SK-N-SH (cell line): ENCODE results near the gene TEAD3. TPM values are rescaled to one million over a fixed set of nuclear protein-coding genes. Genes with fewer than 3 reads are reported as not detected.

Experiments used
- CTCF ChIA-PET: fragments of 300-600, 350-600 bp; formaldehyde crosslinking; extraction: SDS; loops from one replicate; lab custom pipeline; 2021; lab: Yijun Ruan, JAX
- POLR2A ChIA-PET: fragments of 350-600 bp; sonication (Branson Sonifier 250); formaldehyde crosslinking; extraction: SDS; loops from one replicate; lab custom pipeline; 2020; ENCODE audit warnings: antibody characterized with exemption, inconsistent platforms; lab: Yijun Ruan, JAX
- DNase-seq: peaks from one replicate; pipeline ENCODE4 v3.0.0; 2012
- H2AFZ ChIP-seq: fragments of 200-600 bp; sonication (generic); 2 replicates; pipeline ENCODE4 v1.8.1; 2016; ENCODE audit warnings: antibody characterized with exemption, mild to moderate bottlenecking, low read depth
- H3F3A ChIP-seq: fragments of 200-600 bp; sonication (generic); replicated peaks from 2 replicates; pipeline ENCODE3; 2016; ENCODE audit warnings: antibody characterized with exemption, mild to moderate bottlenecking; ENCODE audit not compliant: insufficient read depth
- H3K27ac ChIP-seq, 2 experiments: fragments of 200-500 bp in 1 of 2; fragments of 200-600 bp in 1 of 2; sonication (Bioruptor generic) in 1 of 2; sonication (generic), shearing (Covaris generic) in 1 of 2; 2 replicates each; pipeline versions ENCODE4 v1.5.1 to v1.6.1; 2014 to 2016; ENCODE audit warnings: low read depth in 2 of 2, inconsistent platforms in 1 of 2, low read length in 1 of 2, mild to moderate bottlenecking in 1 of 2, mixed read lengths in 1 of 2
- H3K27me3 ChIP-seq: fragments of 200-600 bp; sonication (generic), shearing (Covaris generic); 2 replicates; pipeline ENCODE4 v1.6.1; 2016; ENCODE audit warnings: mixed run types; ENCODE audit not compliant: insufficient read depth
- H3K36me3 ChIP-seq, 2 experiments: fragments of 200-500 bp in 1 of 2; fragments of 200-600 bp in 1 of 2; sonication (Bioruptor generic) in 1 of 2; sonication (generic) in 1 of 2; replicated peaks in 1 of 2; 2 replicates each; pipeline versions ENCODE3 to v1.5.1; 2014 to 2016; ENCODE audit warnings: low read length in 1 of 2, mild to moderate bottlenecking in 1 of 2; ENCODE audit not compliant: insufficient read depth in 2 of 2, control insufficient read depth in 1 of 2
- H3K4me1 ChIP-seq, 2 experiments: fragments of 200-500 bp in 1 of 2; fragments of 200-600 bp in 1 of 2; sonication (Bioruptor generic) in 1 of 2; sonication (generic), shearing (Covaris generic) in 1 of 2; 2 replicates each; pipeline versions ENCODE4 v1.5.1 to v1.6.1; 2014 to 2016; ENCODE audit warnings: low read depth in 1 of 2, low read length in 1 of 2, mixed run types in 1 of 2; ENCODE audit not compliant: insufficient read depth in 2 of 2, control insufficient read depth in 1 of 2
- H3K4me2 ChIP-seq: fragments of 200-600 bp; sonication (generic), shearing (Covaris generic); 2 replicates; pipeline ENCODE4 v1.6.1; 2017; ENCODE audit warnings: mixed run types
- H3K4me3 ChIP-seq, 2 experiments: fragments of 200-500 bp in 1 of 2; fragments of 200-600 bp in 1 of 2; sonication (Bioruptor generic) in 1 of 2; sonication (generic), shearing (Covaris generic) in 1 of 2; 2 replicates each; pipeline versions ENCODE4 v1.5.1 to v1.8.1; 2014 to 2016; ENCODE audit warnings: low read depth in 2 of 2, inconsistent platforms in 1 of 2, low read length in 1 of 2, mild to moderate bottlenecking in 1 of 2, mixed read lengths in 1 of 2, moderate library complexity in 1 of 2
- H3K79me2 ChIP-seq: fragments of 200-600 bp; sonication (generic); 2 replicates; pipeline ENCODE4 v1.8.1; 2017; ENCODE audit warnings: mild to moderate bottlenecking; ENCODE audit not compliant: insufficient read depth
- H3K9ac ChIP-seq: fragments of 200-600 bp; sonication (generic); 2 replicates; pipeline ENCODE4 v1.6.1; 2017; ENCODE audit warnings: mixed run types
- H3K9me2 ChIP-seq: fragments of 200-600 bp; sonication (generic); 2 replicates; pipeline ENCODE4 v1.6.1; 2017; ENCODE audit warnings: mixed run types
- H3K9me3 ChIP-seq: fragments of 200-600 bp; sonication (generic); 2 replicates; pipeline ENCODE4 v1.6.1; 2017; ENCODE audit warnings: mixed run types, mild to moderate bottlenecking, moderate library complexity
- H4K20me1 ChIP-seq: fragments of 200-600 bp; sonication (generic); 2 replicates; pipeline ENCODE4 v1.6.1; 2017; ENCODE audit warnings: mild to moderate bottlenecking, mixed run types; ENCODE audit not compliant: insufficient read depth
- ELF1 ChIP-seq: IDR thresholded peaks from 2 replicates; pipeline ENCODE4 v1.4.0; 2012
- EP300 ChIP-seq, 2 experiments: IDR thresholded peaks; 2 replicates each; pipeline versions ENCODE4 v1.4.0 to v1.6.1; 2012; ENCODE audit warnings: borderline replicate concordance in 1 of 2, low read depth in 1 of 2, low read length in 1 of 2
- FOSL2 ChIP-seq: IDR thresholded peaks from 2 replicates; pipeline ENCODE4 v1.4.0; 2012; ENCODE audit warnings: low read depth, mild to moderate bottlenecking, moderate library complexity, borderline replicate concordance
- FOXJ3 ChIP-seq: sonication (generic); formaldehyde crosslinking; IDR thresholded peaks from 2 replicates; pipeline ENCODE4 v1.5.1; 2020; ENCODE audit warnings: mild to moderate bottlenecking, missing genetic modification reagents
- GABPA ChIP-seq: IDR thresholded peaks from 2 replicates; pipeline ENCODE4 v1.4.0; 2012; ENCODE audit warnings: low read depth, mild to moderate bottlenecking
- GATA2 ChIP-seq: sonication (generic); formaldehyde crosslinking; IDR thresholded peaks from 2 replicates; pipeline ENCODE4 v1.5.0; 2020; ENCODE audit warnings: mild to moderate bottlenecking, missing genetic modification reagents
- JUND ChIP-seq: IDR thresholded peaks from 2 replicates; pipeline ENCODE4 v1.4.0; 2012
- MEF2A ChIP-seq: IDR thresholded peaks from 2 replicates; pipeline ENCODE4 v1.4.0; 2012; ENCODE audit warnings: low read depth, borderline replicate concordance
- MXI1 ChIP-seq: IDR thresholded peaks from 2 replicates; pipeline ENCODE4 v1.6.1; 2012; ENCODE audit warnings: mild to moderate bottlenecking, low read depth, low read length, improper control_type of control experiment
- PBX3 ChIP-seq: IDR thresholded peaks from 2 replicates; pipeline ENCODE4; 2012
- POLR2AphosphoS5 ChIP-seq: IDR thresholded peaks from 2 replicates; pipeline ENCODE4 v1.6.1; 2012; ENCODE audit warnings: low read depth, low read length
- RAD21 ChIP-seq: IDR thresholded peaks from 2 replicates; pipeline ENCODE4 v1.6.1; 2012; ENCODE audit warnings: mild to moderate bottlenecking, low read length
- RCOR1 ChIP-seq: fragments of 150-350 bp; IDR thresholded peaks from 2 replicates; pipeline ENCODE4 v1.6.1; 2017; ENCODE audit warnings: antibody characterized with exemption, low read length
- RXRA ChIP-seq: IDR thresholded peaks from 2 replicates; pipeline ENCODE4 v1.4.0; 2012; ENCODE audit warnings: low read depth, mild to moderate bottlenecking, borderline replicate concordance
- TEAD4 ChIP-seq: IDR thresholded peaks from 2 replicates; pipeline ENCODE4 v1.4.0; 2012; ENCODE audit warnings: mild to moderate bottlenecking, borderline replicate concordance; ENCODE audit not compliant: insufficient read depth
- WGBS: methylation state at CpG from one replicate; pipeline ENCODE4 v1.1.6; 2017; ENCODE audit warnings: low lambda C conversion rate; 5-methylcytosine and 5-hydroxymethylcytosine counted together
- polyA plus RNA-seq, 3 experiments: library from polyadenylated mRNA; depleted of rRNA; stranded (reverse); fragments of >200 nt; gene quantifications; 2 replicates each; pipeline ENCODE4 v1.2.3, GENCODE V29; 2012
- TF ChIP-seq, protein P1 (sequence below): IDR thresholded peaks from 2 replicates; pipeline ENCODE4 v1.4.0; 2012; ENCODE audit warnings: low read depth
- TF ChIP-seq, protein P2 (sequence below): IDR thresholded peaks from 2 replicates; pipeline ENCODE4 v1.4.0; 2012; ENCODE audit warnings: low read depth, borderline replicate concordance
- TF ChIP-seq, protein P3 (sequence below): fragments of 200-600 bp; sonication (generic); IDR thresholded peaks from 2 replicates; pipeline ENCODE4 v1.6.1; 2017; ENCODE audit warnings: antibody characterized with exemption, mild to moderate bottlenecking, moderate library complexity
- TF ChIP-seq, protein P4 (sequence below): IDR thresholded peaks from 2 replicates; pipeline ENCODE4 v1.6.1; 2012; ENCODE audit warnings: mild to moderate bottlenecking, low read depth, low read length, moderate library complexity

Gene TEAD3
- polyA plus RNA-seq, 1 of the 3 experiments (the other 2 are of a cell fraction) = 7.1 TPM

DNA sequence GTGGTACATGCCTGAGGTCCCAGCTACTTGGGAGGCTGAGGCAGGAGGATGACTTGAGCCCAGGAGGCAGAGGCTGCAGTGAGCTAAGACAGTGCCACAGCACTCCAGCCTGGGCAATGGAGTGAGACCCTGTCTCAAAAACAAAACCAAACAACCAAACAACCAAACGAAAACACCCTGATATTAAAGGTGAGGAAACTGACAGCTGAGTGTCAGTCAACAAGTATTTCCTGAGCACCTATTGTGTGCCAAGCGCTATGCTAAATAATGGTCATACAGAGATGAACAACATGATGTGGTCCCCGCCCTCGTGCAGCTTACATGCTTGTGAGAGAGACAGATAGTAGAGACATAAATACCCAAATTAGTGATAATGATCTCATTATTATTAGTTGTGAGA is 17.7 kb upstream of the TEAD3 start:
- H3K27ac ChIP-seq = no peak overlapping the region
- no peaks in the 10 kb centered on the region for H3K27me3 ChIP-seq
- no peaks in the 10 kb centered on the region for H4K20me1 ChIP-seq
- no peaks in the 10 kb centered on the region for H3K79me2 ChIP-seq
- POLR2A ChIA-PET = no interaction called here
- no peak overlapping the region for H2AFZ ChIP-seq
- no peaks in the 10 kb centered on the region for H3K9me2 ChIP-seq
- TF ChIP-seq RAD21 = no peak
- no peak for TF ChIP-seq GATA2 (CRISPR knock-in tag)
- DNase-seq = no peak
- H3K9ac ChIP-seq = no peak overlapping the region
- H3K4me1 ChIP-seq = no peaks in the 10 kb centered on the region
- no peak overlapping the region for H3K4me3 ChIP-seq
- H3K9me3 ChIP-seq = no peaks in the 10 kb centered on the region
- CTCF ChIA-PET = no interaction called here
- H3F3A ChIP-seq = no peaks in the 10 kb centered on the region
- no peak overlapping the region for H3K4me2 ChIP-seq
- no peaks in the 10 kb centered on the region for H3K36me3 ChIP-seq
- 67% methylated on average over 4 of the region's 4 CpGs for WGBS

DNA sequence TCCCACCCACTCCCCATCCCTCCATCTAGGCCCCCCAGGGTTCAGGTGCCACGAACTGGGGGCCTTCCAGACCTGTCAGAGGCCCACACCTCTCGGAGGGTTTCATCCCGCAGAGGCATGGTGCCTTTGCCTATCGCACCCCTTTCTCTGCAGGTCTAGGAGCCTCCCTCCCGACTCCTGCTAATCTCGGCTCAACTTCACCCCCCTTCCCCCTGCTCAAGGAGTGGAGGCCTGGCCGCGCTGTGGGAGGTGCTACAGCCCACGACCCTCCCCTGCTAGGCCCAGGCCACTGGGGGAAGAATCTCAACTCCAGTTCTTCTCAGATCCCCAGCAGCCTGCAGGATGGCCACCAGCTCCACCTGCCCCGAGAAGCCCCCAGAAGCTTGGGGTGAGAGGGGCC is 15.9 kb upstream of the TEAD3 start, which contains the start of gene TULP1:
Gene TULP1 (minus strand): TSS at position 157 of the 400 bp plus-strand sequence. CDS start 38 bp downstream, at position 119.
- ChIA-PET POLR2A (no interaction called here), CTCF (interaction anchor here (1.1 kb wide), 1 partner anchor 10 kb away, joined by 3 read pairs; no protein-coding TSS in a partner anchor)

More for the DNA sequence above, 15.9 kb upstream of the TEAD3 start, which contains the start of gene TULP1:
- Histone ChIP-seq H3F3A (no peaks in the 10 kb centered on the region), H3K27ac (no peak within 1 kb of the TSS), H3K27me3 (no peaks in the 10 kb centered on the region), H3K9me2 (no peaks in the 10 kb centered on the region), H2AFZ (no peak within 1 kb of the TSS), H3K36me3 (no peaks in the 10 kb centered on the region), H3K9ac (no peak within 1 kb of the TSS), H3K9me3 (no peaks in the 10 kb centered on the region), H3K79me2 (no peaks in the 10 kb centered on the region), H3K4me2 (no peak within 1 kb of the TSS), H3K4me3 (no peak within 1 kb of the TSS), H3K4me1 (no peaks in the 10 kb centered on the region), H4K20me1 (no peaks in the 10 kb centered on the region)
- TF ChIP-seq, protein P1, sequence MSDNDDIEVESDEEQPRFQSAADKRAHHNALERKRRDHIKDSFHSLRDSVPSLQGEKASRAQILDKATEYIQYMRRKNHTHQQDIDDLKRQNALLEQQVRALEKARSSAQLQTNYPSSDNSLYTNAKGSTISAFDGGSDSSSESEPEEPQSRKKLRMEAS = no peak
- TF ChIP-seq TEAD4 (no peak), ELF1 (no peak), RXRA (no peak), MEF2A (no peak), GABPA (no peak), FOXJ3 (CRISPR knock-in tag) (no peak), PBX3 (no peak), EP300 (IDR thresholded peaks at IDR 0.05; ENCODE audit: borderline replicate concordance in 1 of 2, low read depth in 1 of 2, low read length in 1 of 2) (no peak), RCOR1 (no peak), MXI1 (no peak), POLR2AphosphoS5 (no peak), FOSL2 (no peak), JUND (no peak), RAD21 (no peak)
- TF ChIP-seq, protein P2, sequence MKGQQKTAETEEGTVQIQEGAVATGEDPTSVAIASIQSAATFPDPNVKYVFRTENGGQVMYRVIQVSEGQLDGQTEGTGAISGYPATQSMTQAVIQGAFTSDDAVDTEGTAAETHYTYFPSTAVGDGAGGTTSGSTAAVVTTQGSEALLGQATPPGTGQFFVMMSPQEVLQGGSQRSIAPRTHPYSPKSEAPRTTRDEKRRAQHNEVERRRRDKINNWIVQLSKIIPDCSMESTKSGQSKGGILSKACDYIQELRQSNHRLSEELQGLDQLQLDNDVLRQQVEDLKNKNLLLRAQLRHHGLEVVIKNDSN = no peak
- TF ChIP-seq, protein P3, sequence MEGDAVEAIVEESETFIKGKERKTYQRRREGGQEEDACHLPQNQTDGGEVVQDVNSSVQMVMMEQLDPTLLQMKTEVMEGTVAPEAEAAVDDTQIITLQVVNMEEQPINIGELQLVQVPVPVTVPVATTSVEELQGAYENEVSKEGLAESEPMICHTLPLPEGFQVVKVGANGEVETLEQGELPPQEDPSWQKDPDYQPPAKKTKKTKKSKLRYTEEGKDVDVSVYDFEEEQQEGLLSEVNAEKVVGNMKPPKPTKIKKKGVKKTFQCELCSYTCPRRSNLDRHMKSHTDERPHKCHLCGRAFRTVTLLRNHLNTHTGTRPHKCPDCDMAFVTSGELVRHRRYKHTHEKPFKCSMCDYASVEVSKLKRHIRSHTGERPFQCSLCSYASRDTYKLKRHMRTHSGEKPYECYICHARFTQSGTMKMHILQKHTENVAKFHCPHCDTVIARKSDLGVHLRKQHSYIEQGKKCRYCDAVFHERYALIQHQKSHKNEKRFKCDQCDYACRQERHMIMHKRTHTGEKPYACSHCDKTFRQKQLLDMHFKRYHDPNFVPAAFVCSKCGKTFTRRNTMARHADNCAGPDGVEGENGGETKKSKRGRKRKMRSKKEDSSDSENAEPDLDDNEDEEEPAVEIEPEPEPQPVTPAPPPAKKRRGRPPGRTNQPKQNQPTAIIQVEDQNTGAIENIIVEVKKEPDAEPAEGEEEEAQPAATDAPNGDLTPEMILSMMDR = no peak
- TF ChIP-seq, protein P4, sequence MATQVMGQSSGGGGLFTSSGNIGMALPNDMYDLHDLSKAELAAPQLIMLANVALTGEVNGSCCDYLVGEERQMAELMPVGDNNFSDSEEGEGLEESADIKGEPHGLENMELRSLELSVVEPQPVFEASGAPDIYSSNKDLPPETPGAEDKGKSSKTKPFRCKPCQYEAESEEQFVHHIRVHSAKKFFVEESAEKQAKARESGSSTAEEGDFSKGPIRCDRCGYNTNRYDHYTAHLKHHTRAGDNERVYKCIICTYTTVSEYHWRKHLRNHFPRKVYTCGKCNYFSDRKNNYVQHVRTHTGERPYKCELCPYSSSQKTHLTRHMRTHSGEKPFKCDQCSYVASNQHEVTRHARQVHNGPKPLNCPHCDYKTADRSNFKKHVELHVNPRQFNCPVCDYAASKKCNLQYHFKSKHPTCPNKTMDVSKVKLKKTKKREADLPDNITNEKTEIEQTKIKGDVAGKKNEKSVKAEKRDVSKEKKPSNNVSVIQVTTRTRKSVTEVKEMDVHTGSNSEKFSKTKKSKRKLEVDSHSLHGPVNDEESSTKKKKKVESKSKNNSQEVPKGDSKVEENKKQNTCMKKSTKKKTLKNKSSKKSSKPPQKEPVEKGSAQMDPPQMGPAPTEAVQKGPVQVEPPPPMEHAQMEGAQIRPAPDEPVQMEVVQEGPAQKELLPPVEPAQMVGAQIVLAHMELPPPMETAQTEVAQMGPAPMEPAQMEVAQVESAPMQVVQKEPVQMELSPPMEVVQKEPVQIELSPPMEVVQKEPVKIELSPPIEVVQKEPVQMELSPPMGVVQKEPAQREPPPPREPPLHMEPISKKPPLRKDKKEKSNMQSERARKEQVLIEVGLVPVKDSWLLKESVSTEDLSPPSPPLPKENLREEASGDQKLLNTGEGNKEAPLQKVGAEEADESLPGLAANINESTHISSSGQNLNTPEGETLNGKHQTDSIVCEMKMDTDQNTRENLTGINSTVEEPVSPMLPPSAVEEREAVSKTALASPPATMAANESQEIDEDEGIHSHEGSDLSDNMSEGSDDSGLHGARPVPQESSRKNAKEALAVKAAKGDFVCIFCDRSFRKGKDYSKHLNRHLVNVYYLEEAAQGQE = no peak
- WGBS = 81% methylated on average over 7 of the region's 10 CpGs
- no peak for DNase-seq
